GM23338 (cell line): ENCODE measurements around the gene NDST1. TPM values are rescaled to one million over a fixed set of nuclear protein-coding genes. Genes with fewer than 3 reads are reported as not detected.

Experiments
- ATAC-seq: fragments of 200-7000 bp; cut with Tn5 transposase; 3 replicates; pipeline ENCODE4 v1.9.1; 2020
- DNase-seq: peaks from one replicate; pipeline ENCODE4 v3.0.0-alpha.2; 2015; ENCODE audit warnings: low spot score
- H2AFZ ChIP-seq: fragments of 200-600 bp; sonication (generic); 2 replicates; pipeline ENCODE4 v1.8.0; 2016; ENCODE audit warnings: antibody characterized with exemption, mild to moderate bottlenecking, moderate library complexity
- H3F3A ChIP-seq: fragments of 200-600 bp; sonication (generic); replicated peaks from 2 replicates; pipeline ENCODE4 v1.8.0; 2017; ENCODE audit warnings: antibody characterized with exemption, mixed run types, low read depth
- H3K27ac ChIP-seq: fragments of 200-600 bp; sonication (generic); 2 replicates; pipeline ENCODE4 v1.6.1; 2016; ENCODE audit warnings: low read depth
- H3K27me3 ChIP-seq: fragments of 200-600 bp; sonication (generic); 2 replicates; pipeline ENCODE4 v1.8.0; 2016; ENCODE audit warnings: mild to moderate bottlenecking, mixed run types, moderate library complexity; ENCODE audit not compliant: insufficient read depth
- H3K36me3 ChIP-seq: fragments of 200-600 bp; sonication (generic); 2 replicates; pipeline ENCODE4 v1.8.0; 2016; ENCODE audit warnings: mild to moderate bottlenecking; ENCODE audit not compliant: insufficient read depth
- H3K4me1 ChIP-seq: fragments of 200-600 bp; sonication (generic); 2 replicates; pipeline ENCODE4 v1.8.0; 2016; ENCODE audit warnings: mild to moderate bottlenecking, moderate library complexity; ENCODE audit not compliant: insufficient read depth
- H3K4me2 ChIP-seq: fragments of 200-600 bp; sonication (generic); 2 replicates; pipeline ENCODE4 v1.7.1; 2017; ENCODE audit warnings: mixed run types
- H3K4me3 ChIP-seq: fragments of 200-600 bp; sonication (generic); 2 replicates; pipeline ENCODE4 v1.6.1; 2016; ENCODE audit warnings: mixed run types
- H3K79me2 ChIP-seq: fragments of 200-600 bp; sonication (generic); replicated peaks from 2 replicates; pipeline ENCODE4 v1.8.0; 2017; ENCODE audit warnings: mild to moderate bottlenecking; ENCODE audit not compliant: insufficient read depth
- H3K9me2 ChIP-seq: fragments of 200-600 bp; sonication (generic); 2 replicates; pipeline ENCODE4 v1.8.0; 2017; ENCODE audit not compliant: insufficient read depth
- H4K20me1 ChIP-seq: fragments of 200-600 bp; sonication (generic); replicated peaks from 2 replicates; pipeline ENCODE4 v1.8.0; 2017; ENCODE audit warnings: mild to moderate bottlenecking; ENCODE audit not compliant: insufficient read depth
- H3K27ac Mint-ChIP-seq: 2 replicates; pipeline ENCODE4 v1.8.0; 2020; ENCODE audit warnings: inconsistent platforms, mild to moderate bottlenecking, moderate library complexity, mixed read lengths
- H3K27me3 Mint-ChIP-seq: 3 replicates; pipeline ENCODE4 v1.8.0; 2022; ENCODE audit warnings: low read depth, mild to moderate bottlenecking, moderate library complexity, mixed read lengths, inconsistent platforms; ENCODE audit not compliant: insufficient read depth, poor library complexity
- H3K36me3 Mint-ChIP-seq: 3 replicates; pipeline ENCODE4 v1.8.0; 2021; ENCODE audit warnings: low read depth, mild to moderate bottlenecking, inconsistent platforms, moderate library complexity, mixed read lengths
- H3K4me1 Mint-ChIP-seq: 3 replicates; pipeline ENCODE4 v1.8.0; 2020; ENCODE audit warnings: mild to moderate bottlenecking, inconsistent platforms, mixed read lengths
- H3K4me3 Mint-ChIP-seq: 3 replicates; pipeline ENCODE4 v1.8.0; 2021; ENCODE audit warnings: moderate library complexity, mild to moderate bottlenecking, inconsistent platforms, mixed read lengths
- H3K9me3 Mint-ChIP-seq: 3 replicates; pipeline ENCODE4 v1.8.0; 2020; ENCODE audit warnings: moderate library complexity, mild to moderate bottlenecking, inconsistent platforms, mixed read lengths
- CREB1 ChIP-seq: fragments of 250-450 bp; sonication (Bioruptor Pico); IDR thresholded peaks from 2 replicates; pipeline ENCODE4 v1.5.0; 2020; ENCODE audit warnings: low read depth, mild to moderate bottlenecking, moderate library complexity
- CTCF ChIP-seq, 2 experiments: fragments of 200-600 bp in 1 of 2; sonication (generic) in 1 of 2; conservative IDR thresholded peaks; 2 replicates each; pipeline versions ENCODE4 v1.5.1 to v1.6.1; 2016 to 2017; ENCODE audit warnings: antibody characterized with exemption in 2 of 2, low read depth in 2 of 2, mild to moderate bottlenecking in 2 of 2, moderate library complexity in 1 of 2
- ETS1 ChIP-seq: IDR thresholded peaks from 2 replicates; pipeline ENCODE4 v1.6.1; 2016; ENCODE audit warnings: antibody characterized with exemption
- EZH2 ChIP-seq: fragments of 200-600 bp; sonication (generic); IDR thresholded peaks from one replicate; pipeline ENCODE4 v1.8.0; 2017; ENCODE audit warnings: antibody characterized with exemption, mild to moderate bottlenecking, low read depth; ENCODE audit not compliant: unreplicated experiment
- EZH2phosphoT487 ChIP-seq: fragments of 200-600 bp; sonication (generic); IDR thresholded peaks from one replicate; pipeline ENCODE4 v1.8.1; 2018; ENCODE audit warnings: antibody characterized with exemption; ENCODE audit not compliant: unreplicated experiment
- POLR2AphosphoS5 ChIP-seq: IDR thresholded peaks from 2 replicates; pipeline ENCODE4 v1.6.1; 2016; ENCODE audit warnings: antibody characterized with exemption, low read depth
- REST ChIP-seq: IDR thresholded peaks from one replicate; pipeline ENCODE4 v1.6.1; 2018; ENCODE audit warnings: antibody characterized with exemption; ENCODE audit not compliant: unreplicated experiment
- STAT1 ChIP-seq: IDR thresholded peaks from one replicate; pipeline ENCODE4 v1.6.1; 2016; ENCODE audit warnings: antibody characterized with exemption; ENCODE audit not compliant: unreplicated experiment
- ZNF114 ChIP-seq: fragments of 250-450 bp; sonication (Bioruptor Pico); IDR thresholded peaks from 2 replicates; pipeline ENCODE4 v1.5.0; 2020; ENCODE audit warnings: mild to moderate bottlenecking, moderate library complexity
- ZNF331 ChIP-seq: fragments of 250-450 bp; sonication (Bioruptor Pico); IDR thresholded peaks from 2 replicates; pipeline ENCODE4 v1.5.0; 2020; ENCODE audit warnings: low read depth, mild to moderate bottlenecking, moderate library complexity
- polyA plus RNA-seq: library from polyadenylated mRNA; unstranded; fragments of >200 nt; fragmentation: Nextera tagmentation; extraction: Ambion mirVana; gene quantifications from 2 replicates; pipeline ENCODE4 v1.2.1, GENCODE V29; 2016
- total RNA-seq: library from RNA; depleted of rRNA; stranded (reverse); fragments of >200 nt; shearing (Covaris generic); gene quantifications from 2 replicates; pipeline ENCODE4 v1.2.3, GENCODE V29; 2014

The NDST1 gene
- total and polyA plus RNA-seq, 2 experiments from 2014 or later: 7.3 to 85.0 TPM

- H3K79me2 ChIP-seq: no peaks in the 10 kb centered on the region
- Mint-ChIP-seq H3K4me1 (peaks cover 15% of the 10 kb centered on the region; the same call in 2 of the 3 replicates), H3K36me3 (peaks cover 44% of the 10 kb centered on the region), H3K4me3 (no peak overlapping the region), H3K9me3 (no peaks in the 10 kb centered on the region), H3K27me3 (peaks cover 12% of the 10 kb centered on the region), H3K27ac (no peak overlapping the region)
- peaks cover 15% of the 10 kb centered on the region for H3K36me3 ChIP-seq
- H3K27me3 ChIP-seq: no peaks in the 10 kb centered on the region
- H2AFZ ChIP-seq: no peak overlapping the region
- H3F3A ChIP-seq: no peaks in the 10 kb centered on the region
- ATAC-seq (no peak), DNase-seq (no peak)
- 0 out of 2 replicates have a peak, but pooled peaks cover 3% of the 10 kb centered on the region for H4K20me1 ChIP-seq
- no peak overlapping the region for H3K4me3 ChIP-seq
- H3K4me2 ChIP-seq: no peak overlapping the region
- no peaks in the 10 kb centered on the region for H3K9me2 ChIP-seq
- 0 out of 2 replicates have a peak, but pooled peaks cover 4% of the 10 kb centered on the region for H3K4me1 ChIP-seq
- H3K27ac ChIP-seq: no peak overlapping the region
- TF ChIP-seq CTCF (conservative IDR thresholded peaks at IDR 0.05; ENCODE audit: low read depth in 2 of 2): no peak
- TF ChIP-seq STAT1: no peak
- no peak for TF ChIP-seq ZNF331 (CRISPR knock-in tag)
- TF ChIP-seq CREB1 (CRISPR knock-in tag): no peak
- no peak for TF ChIP-seq POLR2AphosphoS5
- TF ChIP-seq ETS1: no peak
Observed at GRCh38 chr5:150553911-150554310, 46.0 kb downstream of the NDST1 start.

GRCh38 chr5:150554857-150555256, 46.9 kb downstream of the NDST1 start:
- no peaks in the 10 kb centered on the region for H3K9me2 ChIP-seq
- peaks cover 12% of the 10 kb centered on the region for H3K27me3 Mint-ChIP-seq
- 0 out of 2 replicates have a peak, but pooled peaks cover 5% of the 10 kb centered on the region for H3K4me1 ChIP-seq
- DNase-seq: no peak
- no peaks in the 10 kb centered on the region for H3K27me3 ChIP-seq
- no peak overlapping the region for H3K27ac ChIP-seq
- H4K20me1 ChIP-seq: 0 out of 2 replicates have a peak, but pooled peaks cover 3% of the 10 kb centered on the region
- H2AFZ ChIP-seq: no peak overlapping the region
- peaks cover 34% of the 10 kb centered on the region for H3K36me3 Mint-ChIP-seq
- ATAC-seq: no peak
- H3K4me1 Mint-ChIP-seq: peaks cover 16% of the 10 kb centered on the region; the same call in 2 of the 3 replicates
- no peak overlapping the region for H3K4me3 ChIP-seq
- H3F3A ChIP-seq: no peaks in the 10 kb centered on the region
- peaks cover 10% of the 10 kb centered on the region for H3K36me3 ChIP-seq
- H3K79me2 ChIP-seq: no peaks in the 10 kb centered on the region
- no peaks in the 10 kb centered on the region for H3K9me3 Mint-ChIP-seq
- H3K4me3 Mint-ChIP-seq: no peak overlapping the region
- H3K27ac Mint-ChIP-seq: no peak overlapping the region
- H3K4me2 ChIP-seq: no peak overlapping the region
- TF ChIP-seq EZH2: no peak
- TF ChIP-seq CREB1 (CRISPR knock-in tag): no peak
- TF ChIP-seq ZNF331 (CRISPR knock-in tag): no peak
- TF ChIP-seq ZNF114 (CRISPR knock-in tag): no peak
- no peak for TF ChIP-seq EZH2phosphoT487
- TF ChIP-seq REST: no peak
